A673 (cell line): ENCODE results near the gene RASSF3.

Experiments used
- CTCF ChIP-seq: fragments of 300-800, 200-600 bp; sonication (generic); conservative IDR thresholded peaks from 2 replicates; pipeline ENCODE4 v1.5.1; 2017; ENCODE audit warnings: low read depth, mild to moderate bottlenecking, antibody characterized with exemption, low read length, moderate library complexity, mixed read lengths
- EZH2 ChIP-seq: fragments of 200-600 bp; sonication (generic); IDR thresholded peaks from 2 replicates; pipeline ENCODE4 v1.6.1; 2017; ENCODE audit warnings: borderline replicate concordance, low read depth, mild to moderate bottlenecking, mixed read lengths, antibody characterized with exemption, low read length; ENCODE audit not compliant: poor library complexity, severe bottlenecking

- TF ChIP-seq CTCF (no peak), EZH2 (no peak)
These were observed 25.2 kb upstream of the RASSF3 start for GRCh38 chr12:64585104-64585503.
